Renal cortex interstitium (tissue), 11 donors: Measurements from ENCODE around the gene ZNF281. TPM values are rescaled to one million over a fixed set of nuclear protein-coding genes. Genes with fewer than 3 reads are reported as not detected.
"Not testable (repeated sequence)": the region's sequence is repeated elsewhere in the genome, so short reads cannot be mapped to it uniquely, and the experiment has no call there.

Source experiments
- DNase-seq, 11 donors: peaks; one replicate each; pipeline ENCODE4 v3.0.0-alpha.2; 2013; ENCODE audit warnings: low read depth in 9 of 11, low spot score in 4 of 11; ENCODE audit errors: extremely low read depth in 1 of 11
- polyA plus RNA-seq, 3 donors: library from polyadenylated mRNA; unstranded; fragments of 120-200 nt; gene quantifications; one replicate each; pipeline ENCODE4 v1.2.1, GENCODE V29; 2013; ENCODE audit not compliant: insufficient read length in 3 of 3

The ZNF281 gene
- polyA plus RNA-seq, 3 donors = 23.6 to 31.3 (median 27.6) TPM

DNA sequence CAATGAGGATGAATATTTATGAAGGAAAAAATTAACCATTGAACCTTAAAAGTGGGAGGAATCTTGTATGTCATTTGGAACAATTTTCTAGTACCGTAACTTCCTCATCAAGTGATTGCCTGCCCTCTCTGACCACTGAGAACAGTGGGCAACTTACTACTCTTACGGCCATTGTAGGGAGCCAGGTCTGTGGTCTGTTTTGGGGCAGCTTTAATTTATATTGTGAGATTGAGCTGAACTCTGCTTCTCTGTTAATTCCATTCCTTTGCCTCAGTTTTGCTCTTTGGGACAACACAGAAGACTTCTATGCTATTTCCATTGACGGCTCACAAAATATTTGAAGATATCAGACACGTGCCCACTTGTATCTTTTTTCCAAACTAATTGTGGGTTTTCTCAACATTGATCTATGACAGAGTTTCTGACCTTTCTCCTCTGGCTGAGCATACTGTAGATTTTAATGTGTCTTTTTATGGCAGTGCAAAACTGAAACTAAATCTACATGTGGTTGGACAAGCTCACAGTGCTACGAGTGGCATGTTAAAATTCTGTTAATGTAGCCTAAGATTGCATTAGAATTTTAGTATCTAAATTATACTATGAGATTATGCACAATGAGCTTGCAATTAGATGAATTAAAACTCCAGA lies 27.8 kb upstream of the ZNF281 start:
- DNase-seq = peak in 2 of 11 donors; percentile 1 to 8

DNA sequence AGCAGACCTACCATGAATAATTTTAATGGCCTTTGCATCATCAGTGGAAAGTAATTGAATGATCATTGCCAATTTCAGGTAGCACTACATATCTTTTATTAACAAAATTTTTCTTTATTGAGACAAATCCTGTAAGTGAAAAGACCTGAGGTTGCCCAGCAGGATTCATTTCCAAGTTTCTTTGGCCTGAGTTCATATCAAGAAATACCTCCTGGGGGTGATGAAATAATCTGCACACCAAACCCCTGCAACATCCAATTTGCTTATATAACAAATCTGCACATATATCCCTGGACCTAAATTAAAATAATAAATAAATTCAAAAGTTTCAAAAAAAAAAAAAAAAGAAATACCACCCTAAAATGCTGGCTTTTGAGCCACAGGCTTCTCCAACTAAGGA lies 27.3 kb upstream of the ZNF281 start:
- DNase-seq = no peak

DNA sequence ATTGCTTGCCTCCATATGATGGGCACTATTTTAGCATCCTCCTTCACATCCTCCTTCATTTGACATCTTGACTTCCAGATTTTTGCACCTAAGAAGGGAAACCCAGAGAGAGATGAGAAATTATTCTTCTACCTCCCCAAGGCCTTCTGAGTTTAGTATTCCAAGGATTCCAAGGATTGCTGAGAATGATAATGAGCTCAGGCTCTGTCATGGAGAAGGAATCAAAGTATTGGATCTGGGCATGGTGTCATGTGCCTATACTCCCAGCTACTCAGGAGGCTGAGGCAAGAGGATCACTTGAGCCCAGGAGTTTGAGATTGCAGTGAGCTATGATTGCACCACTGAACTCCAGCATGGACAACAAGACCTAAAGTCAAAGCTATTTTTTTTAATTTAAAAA lies 26.6 kb upstream of the ZNF281 start:
- DNase-seq = no peak

DNA sequence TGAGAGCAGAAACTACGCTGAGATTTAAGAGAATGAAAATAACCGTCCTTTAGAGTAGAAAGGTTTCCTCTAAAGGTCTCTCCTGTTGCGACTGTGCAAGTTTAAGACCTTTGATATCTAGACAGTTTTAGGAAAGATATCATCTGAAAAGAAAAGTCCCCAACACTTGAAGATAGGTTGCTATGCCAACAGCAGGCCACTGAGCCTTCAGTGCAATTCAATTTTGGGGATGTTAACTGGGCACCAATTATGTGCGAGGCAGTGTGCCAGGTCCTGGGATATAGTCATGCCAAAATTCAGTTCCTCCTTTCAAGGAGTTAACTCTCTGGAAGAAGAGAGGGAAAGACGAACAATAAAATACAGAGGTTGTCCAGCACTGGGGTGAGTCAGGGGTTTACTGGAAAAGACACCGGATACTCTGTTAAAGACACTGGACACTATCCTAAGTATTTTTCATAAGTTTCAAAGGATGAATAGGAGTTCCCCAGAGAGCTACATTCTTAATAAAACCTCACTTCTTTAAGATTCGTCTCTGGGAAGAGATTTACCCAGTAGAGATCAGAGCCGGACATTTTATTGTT lies 25.5 kb upstream of the ZNF281 start:
- no peak for DNase-seq

DNA sequence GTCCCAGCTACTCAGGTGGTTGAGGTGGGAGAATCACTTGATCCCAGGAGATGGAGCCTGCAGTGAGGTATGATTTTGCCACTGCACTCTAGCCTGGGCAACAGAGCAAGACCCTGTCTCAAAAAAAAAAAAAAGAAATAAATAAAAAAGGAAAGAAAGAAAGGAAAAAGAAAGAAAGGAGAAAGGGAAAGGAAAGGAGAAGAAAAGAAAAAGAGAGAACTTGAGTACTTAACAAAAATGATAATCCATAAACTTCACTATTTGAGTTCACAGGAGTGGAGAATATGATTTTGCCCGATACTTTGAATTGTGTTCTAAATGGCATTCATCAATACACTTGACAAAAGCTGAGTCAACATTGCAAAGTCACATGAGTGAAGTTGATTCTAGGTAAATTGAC lies 23.8 kb upstream of the ZNF281 start:
- no peak for DNase-seq

DNA sequence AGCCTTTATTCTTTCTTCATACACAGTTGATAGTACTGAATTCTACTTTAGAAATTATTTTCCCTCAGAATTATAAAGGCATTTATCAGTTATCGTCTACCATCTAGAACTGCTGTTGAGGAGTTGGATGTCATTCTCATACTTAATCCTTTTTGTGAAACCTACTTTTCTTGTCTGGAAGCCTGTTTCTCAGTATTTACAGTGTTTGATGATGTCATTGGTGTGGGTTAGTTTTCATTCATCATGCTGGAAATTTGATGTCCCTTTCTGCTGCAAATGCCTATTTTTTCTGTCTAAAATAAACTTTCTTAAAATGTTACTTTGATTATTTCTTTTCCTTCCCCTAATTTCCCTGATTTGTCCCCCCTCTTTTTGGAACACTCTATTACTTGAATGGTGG lies 22.8 kb upstream of the ZNF281 start:
- no peak for DNase-seq

DNA sequence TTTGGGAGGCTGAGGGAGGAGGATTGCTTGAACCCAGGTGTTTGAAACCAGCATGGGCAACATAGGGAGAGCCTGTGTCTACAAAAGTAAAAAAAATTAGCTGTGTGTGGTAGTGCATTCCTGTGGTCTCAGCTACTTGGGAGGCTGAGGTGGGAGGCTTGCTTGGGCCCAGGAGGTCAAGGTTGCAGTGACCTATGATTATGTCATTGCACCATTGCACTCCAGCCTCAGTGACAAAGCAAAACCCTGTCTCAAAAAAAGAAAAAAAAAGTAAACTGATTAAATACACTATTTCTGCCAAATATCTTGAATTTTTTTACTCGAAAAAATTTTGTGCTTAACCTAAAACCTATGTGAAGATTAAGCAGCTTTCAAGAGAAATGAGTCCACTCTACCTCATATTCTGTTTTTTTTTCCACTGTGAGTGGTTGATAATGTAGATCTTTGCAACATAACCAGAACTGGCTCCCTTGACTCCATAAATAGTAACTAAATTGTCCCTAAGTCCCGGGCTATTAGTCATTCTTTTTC lies 19.4 kb upstream of the ZNF281 start:
- DNase-seq = no peak

DNA sequence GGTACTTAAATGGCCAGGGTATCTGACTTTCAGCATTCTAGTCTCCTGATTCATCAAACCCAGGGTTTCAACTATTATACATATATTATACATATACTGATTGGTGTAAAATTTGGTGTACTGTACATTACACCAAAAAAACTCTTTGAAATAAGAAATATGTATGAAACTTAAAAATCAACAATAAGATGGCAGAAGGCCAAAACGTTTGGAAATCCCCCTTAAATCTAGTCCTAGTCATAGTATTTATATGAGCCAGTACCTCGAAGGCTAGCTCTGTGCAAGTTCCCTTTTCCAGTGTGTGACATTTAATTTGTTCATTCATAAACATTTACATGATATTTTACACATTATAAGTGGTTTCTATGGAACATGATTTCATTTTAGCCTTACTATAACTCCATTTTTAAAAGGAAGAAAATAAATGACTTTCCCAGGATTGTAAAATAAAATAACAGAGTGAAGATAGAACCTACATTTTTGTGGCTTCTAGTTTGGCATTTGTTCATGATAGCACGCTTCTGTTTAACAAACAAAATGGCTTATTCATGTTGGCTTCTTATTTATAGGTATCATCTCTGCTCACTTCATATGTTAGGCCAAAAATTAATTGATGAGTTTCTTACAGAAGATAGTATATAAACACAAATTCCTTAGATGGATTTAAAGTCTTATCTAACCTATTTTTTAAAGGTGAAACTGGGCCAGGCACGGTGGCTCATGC lies 18.8 kb upstream of the ZNF281 start:
- DNase-seq = no peak

DNA sequence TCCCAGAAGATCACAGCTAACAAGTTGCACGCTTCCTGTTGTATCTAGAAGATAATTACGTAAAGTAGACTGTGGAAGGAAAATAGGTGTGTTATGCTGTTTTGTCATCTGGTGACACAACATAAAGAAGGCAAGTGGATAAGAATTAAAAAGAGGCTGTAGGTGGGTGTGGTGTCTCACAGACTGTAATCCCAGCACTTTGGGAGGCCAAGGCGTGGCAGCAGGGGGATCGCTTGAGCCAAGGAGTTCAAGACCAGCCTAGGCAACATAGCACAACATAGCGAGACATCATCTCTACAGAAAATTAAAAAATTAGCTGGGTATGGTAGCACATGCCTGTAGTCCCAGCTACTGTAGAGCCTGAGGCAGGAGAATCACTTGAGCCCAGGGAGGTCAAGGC lies 17.9 kb upstream of the ZNF281 start:
- DNase-seq = no peak

DNA sequence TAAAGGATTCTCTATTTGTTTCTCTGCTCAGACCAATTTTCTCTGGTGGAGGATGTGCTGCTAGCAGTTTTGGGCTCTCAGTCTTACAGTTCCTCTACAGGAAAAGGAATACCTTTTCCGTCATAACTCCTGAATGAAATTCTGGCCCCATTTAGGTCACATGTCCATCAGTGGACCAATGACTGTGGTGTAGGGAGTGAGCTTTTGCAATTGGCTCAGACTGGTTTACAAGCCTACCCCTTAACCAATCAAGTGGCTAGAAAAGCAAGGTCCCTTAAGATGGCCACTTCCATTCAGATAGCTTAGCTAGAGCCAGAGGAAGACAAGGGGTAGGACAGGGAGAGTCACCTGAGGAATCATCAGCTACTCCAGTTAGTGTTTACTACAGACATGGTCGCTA lies 16.4 kb upstream of the ZNF281 start:
- no peak for DNase-seq

DNA sequence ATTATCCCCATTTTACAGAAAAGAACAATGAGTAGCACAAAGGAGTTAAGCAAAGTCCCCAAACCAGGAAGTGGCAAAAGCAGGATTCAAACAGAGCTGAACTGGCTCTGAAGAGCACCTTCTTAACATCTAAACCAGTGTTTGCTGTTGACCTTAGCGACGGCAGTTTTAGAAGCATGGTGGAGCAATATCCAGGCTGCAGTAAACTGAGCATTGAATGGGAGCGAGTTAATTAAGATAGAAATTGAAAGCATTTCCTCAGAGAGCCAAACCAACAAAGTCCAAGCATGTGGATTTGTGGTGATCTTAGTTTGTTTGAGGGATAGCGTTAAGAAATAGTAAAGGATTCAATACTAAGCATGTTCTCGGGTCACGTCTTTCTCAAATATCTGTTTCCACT lies 13.4 kb upstream of the ZNF281 start:
- DNase-seq = no peak

DNA sequence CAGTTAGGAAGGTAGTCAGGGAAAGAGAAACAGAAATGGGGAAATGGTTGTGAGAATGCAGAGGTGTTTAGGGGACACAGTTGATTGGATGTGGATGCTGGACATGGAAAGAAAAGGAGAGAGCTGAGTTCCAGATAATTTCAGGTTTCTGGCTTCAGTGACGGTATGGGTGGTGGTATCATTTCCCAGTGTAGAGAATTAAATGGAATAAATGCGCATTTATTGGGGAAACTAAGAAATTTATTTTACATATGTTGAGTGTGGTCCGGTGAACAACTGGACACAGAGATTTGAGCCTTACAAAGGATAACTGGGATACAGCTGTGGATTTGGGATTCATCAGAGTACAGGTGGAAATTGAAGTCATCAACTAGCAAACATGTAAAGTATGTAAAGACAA lies 12.4 kb upstream of the ZNF281 start:
- DNase-seq = no peak

DNA sequence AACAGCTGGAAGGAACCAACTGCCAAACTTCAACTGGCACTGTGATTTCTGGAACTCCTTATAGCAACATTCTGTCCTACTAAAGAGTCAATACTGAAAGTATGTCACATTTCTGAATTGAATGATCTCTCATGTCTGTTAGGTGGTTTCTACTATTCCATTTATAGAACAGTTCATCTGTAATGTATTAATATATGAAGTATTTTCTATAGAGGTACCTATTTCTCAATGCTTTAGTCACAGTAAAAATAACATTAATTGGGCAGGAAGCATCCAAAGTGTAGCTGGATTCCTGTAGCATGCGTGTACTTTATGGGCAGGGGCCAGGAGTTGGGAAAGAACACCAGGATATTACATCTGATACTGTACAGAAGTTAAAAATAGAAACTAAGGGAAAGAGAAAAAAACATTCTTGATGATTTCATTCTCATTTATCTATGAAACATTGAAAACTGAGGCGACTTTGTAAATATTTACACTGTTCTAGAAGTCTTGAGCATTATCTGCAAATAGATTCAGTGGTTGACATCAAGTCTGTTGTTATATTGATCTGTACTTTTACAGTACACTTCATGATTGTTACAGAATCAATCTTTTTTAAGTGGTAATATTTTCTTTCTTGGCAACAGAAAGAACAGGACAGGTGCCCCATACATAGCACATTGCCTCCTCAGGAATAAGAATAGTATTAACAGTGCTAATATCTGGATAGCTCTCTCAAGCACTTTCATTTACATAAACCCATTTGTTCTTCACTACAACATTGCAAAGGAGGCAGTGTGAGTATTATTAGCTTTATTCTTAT lies 6.2 kb upstream of the ZNF281 start:
- DNase-seq = no peak

DNA sequence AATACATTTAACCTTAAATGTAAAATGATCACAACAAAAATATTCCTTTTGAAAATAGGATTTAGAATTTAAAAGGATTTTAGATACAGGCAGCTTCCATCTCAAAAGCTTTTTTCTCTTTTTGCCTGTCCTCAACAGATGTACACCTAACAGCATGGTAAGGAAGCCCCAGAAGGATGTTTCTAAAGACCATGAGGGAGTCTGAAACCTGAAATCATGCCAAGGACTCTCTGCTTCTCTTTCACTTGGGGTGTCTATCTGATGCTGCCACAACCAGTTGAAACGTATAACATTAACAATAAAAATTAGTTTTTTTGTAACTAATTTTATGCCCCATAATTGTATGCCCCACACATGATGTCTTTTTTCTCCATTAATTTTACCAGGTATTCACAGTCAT lies 5.4 kb upstream of the ZNF281 start:
- no peak for DNase-seq

DNA sequence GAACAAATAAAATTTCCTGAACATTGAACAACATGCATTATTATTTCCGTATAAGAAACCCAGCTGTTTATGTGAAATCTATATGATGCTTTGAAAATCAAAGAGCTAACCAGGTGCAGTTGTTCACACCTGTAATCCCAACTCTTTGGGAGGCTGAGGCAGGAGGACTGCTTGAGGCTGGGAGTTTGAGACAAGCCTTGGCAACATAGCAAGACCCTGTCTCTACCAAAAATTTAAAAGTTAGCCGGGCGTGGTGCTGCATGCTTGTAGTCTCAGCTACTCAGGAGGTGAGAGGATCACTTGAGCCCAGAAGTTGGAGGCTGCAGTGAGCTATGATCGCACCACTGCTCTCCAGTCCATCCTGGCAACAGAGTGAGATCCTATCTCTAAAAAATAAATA lies 4.8 kb upstream of the ZNF281 start:
- no peak for DNase-seq

DNA sequence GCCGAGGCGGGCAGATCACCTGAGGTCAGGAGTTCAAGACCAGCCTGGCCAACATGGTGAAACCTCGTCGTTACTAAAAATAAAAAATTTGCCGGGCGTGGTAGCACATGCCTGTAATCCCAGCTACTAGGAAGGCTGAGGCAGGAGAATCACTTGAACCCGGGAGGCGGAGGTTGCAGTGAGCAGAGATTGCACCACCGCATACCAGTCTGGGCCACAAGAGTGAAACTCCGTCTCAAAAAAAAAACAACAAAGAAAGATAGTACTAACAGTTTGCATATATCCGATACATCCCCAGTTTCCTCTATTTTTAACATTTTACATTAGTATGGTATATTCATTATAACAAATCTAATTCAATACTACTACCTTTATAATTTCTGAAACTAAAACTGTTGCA lies 3.9 kb upstream of the ZNF281 start:
- not testable (repeated sequence) for DNase-seq

DNA sequence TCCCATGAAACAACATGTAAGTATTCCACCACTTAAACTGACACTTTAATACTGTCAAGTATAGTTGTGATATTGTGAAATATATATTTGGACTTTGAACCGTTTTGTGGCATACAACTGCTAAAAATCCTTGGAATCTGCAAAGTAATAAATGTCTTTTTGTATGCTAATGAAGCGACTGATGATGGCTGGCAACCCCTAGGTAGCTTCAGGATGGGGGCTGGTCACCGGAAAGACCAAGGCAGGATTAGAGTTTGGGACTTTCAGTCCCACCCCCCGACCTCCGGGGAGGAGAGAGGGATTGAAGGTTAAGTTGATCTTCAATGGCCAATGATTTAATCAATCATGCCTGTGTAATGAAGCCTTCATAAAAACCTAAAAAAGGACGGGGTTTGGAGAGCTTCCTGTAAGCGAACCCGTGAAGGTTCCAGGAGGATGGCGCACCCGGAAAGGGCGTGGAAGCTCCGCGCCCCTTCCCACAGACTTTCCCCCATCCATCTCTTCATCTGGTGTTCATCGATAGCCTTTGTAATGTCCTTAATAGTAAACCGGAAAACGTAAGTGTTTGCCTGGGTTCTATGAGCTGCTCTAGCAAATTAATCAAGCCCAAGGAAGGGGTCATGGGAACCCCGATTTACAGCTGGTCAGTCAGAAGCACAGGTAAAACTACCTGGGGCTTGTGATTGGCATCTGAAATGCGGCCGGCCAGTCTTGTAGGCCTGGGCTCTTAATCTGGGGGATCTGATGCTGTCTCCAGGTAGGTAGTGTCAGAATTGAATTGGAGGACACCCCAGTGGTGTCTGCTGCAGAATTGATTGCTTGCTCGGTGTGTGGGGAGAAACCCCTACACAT lies 1.8 kb upstream of the ZNF281 start:
- no peak for DNase-seq

DNA sequence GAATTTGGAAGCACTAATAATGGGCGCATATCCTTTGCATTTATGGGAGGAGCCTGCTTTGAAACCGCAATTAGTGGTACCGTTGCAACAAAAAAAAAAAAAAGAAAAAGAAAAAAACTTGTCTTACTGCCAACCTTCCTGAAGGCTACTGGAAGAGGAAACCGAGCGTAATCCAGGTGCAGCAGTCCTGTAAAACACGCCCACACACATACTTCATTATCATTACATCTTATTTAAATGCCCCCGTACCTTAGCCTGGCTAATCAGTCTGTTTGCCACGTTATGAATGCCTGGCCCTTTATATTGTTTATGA lies 686 bp upstream of the ZNF281 start:
- peak in 3 of 11 donors; percentile 11 to 29 (median 26) for DNase-seq

DNA sequence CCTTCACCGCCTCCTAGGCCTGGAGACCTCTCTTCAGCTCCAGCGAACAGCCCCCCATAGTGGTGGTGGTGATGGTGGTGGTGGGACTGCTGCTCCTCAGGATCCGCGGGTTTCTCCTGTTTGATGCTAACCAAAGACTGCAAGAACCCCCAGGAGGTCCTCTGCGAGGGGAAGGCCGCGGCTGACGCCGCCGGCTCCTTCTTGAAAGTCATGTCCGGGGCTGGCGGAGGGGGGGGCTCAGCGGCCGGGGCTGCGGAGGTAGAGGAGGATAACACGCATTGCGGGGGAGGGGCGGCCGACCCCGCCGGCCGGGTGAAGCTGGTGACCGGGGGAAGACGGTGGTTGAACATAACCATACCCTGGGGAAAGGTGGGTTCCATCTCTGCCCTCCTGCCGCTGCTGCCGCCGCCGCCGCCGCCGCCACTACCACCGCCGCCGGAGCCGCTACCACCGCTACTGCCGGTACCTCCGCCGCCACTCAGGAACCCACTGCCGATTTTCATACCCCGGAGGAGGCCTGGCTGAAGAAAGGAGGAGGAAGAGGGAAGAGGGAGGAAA lies 554 bp downstream of the ZNF281 start:
- DNase-seq = peak in 2 of 11 donors; percentile 7 to 9
